HCT116 (cell line): Measurements from ENCODE around the gene PDXK. TPM values are rescaled to one million over a fixed set of nuclear protein-coding genes. Genes with fewer than 3 reads are reported as not detected.

Experiments used
- ATAC-seq: fragments of 200-7000 bp; cut with Tn5 transposase; 2 replicates; pipeline ENCODE4 v1.9.1; 2020; ENCODE audit warnings: mild to moderate bottlenecking, moderate library complexity
- BruUV-seq: library from RNA; stranded (reverse); fragments of 400-500 nt; replicated peaks from 2 replicates; lab custom pipeline; 2021; lab: Mats Ljungman, UMichigan
- CTCF ChIA-PET: fragments of 300-600 bp; sonication (Branson Sonifier 250); formaldehyde crosslinking; loops from one replicate; lab custom pipeline; 2021; ENCODE audit warnings: antibody characterized with exemption; lab: Charles Lee
- POLR2A ChIA-PET: fragments of 300-600, 350-600 bp; sonication (Branson Sonifier 250); formaldehyde crosslinking; loops from one replicate; lab custom pipeline; 2021; ENCODE audit warnings: antibody characterized with exemption; lab: Charles Lee
- RAD21 ChIA-PET, 2 experiments: fragments of 300-600 bp; sonication (Branson Sonifier 250); formaldehyde crosslinking; loops; one replicate each; lab custom pipeline; 2023; ENCODE audit warnings: low total read pairs in 2 of 2; ENCODE audit not compliant: uncharacterized antibody in 2 of 2, unreplicated experiment in 2 of 2, low non-redundant PET in 1 of 2; lab: Charles Lee
- DNase-seq: peaks from one replicate; pipeline ENCODE4 v3.0.0-alpha.2; 2010; ENCODE audit warnings: low read depth, low spot score
- H2AFZ ChIP-seq: fragments of 200-600 bp; shearing (Covaris generic), sonication (generic); 2 replicates; pipeline ENCODE4 v1.6.1; 2017; ENCODE audit warnings: low read depth, mixed run types, mixed read lengths, antibody characterized with exemption, low read length; ENCODE audit not compliant: poor library complexity, severe bottlenecking
- H3K27ac ChIP-seq: 2 replicates; pipeline ENCODE4 v1.5.1; 2012; ENCODE audit warnings: low read depth, low read length
- H3K27me3 ChIP-seq: fragments of 200-600 bp; sonication (generic); 2 replicates; pipeline ENCODE4 v1.6.1; 2016; ENCODE audit warnings: mixed run types, low read length, mixed read lengths; ENCODE audit not compliant: insufficient read depth
- H3K36me3 ChIP-seq, 2 experiments: fragments of 200-500 bp in 1 of 2; fragments of 200-600 bp in 1 of 2; sonication (Bioruptor generic) in 1 of 2; sonication (generic) in 1 of 2; 2 replicates each; pipeline versions ENCODE4 v1.5.1 to v1.6.1; 2014 to 2016; ENCODE audit warnings: low read length in 2 of 2, inconsistent platforms in 1 of 2, mixed read lengths in 1 of 2, mixed run types in 1 of 2; ENCODE audit not compliant: insufficient read depth in 2 of 2, control insufficient read depth in 1 of 2
- H3K4me1 ChIP-seq, 2 experiments: fragments of 200-600 bp in 1 of 2; sonication (generic) in 1 of 2; 2 replicates each; pipeline versions ENCODE4 v1.5.1 to v1.6.1; 2012 to 2017; ENCODE audit warnings: low read length in 2 of 2, inconsistent platforms in 1 of 2, mild to moderate bottlenecking in 1 of 2, mixed read lengths in 1 of 2, mixed run types in 1 of 2, moderate library complexity in 1 of 2; ENCODE audit not compliant: insufficient read depth in 2 of 2, control insufficient read depth in 1 of 2
- H3K4me2 ChIP-seq: fragments of 200-600 bp; sonication (generic); 2 replicates; pipeline ENCODE4 v1.6.1; 2017; ENCODE audit warnings: mixed run types, low read length, mixed read lengths
- H3K4me3 ChIP-seq, 2 experiments: fragments of 200-600 bp in 1 of 2; sonication (generic) in 1 of 2; replicated peaks in 1 of 2; 2 replicates each; pipeline ENCODE4 v1.5.1; 2011 to 2016; ENCODE audit warnings: low read length in 2 of 2, control low read depth in 1 of 2, low read depth in 1 of 2, mild to moderate bottlenecking in 1 of 2, mixed read lengths in 1 of 2, mixed run types in 1 of 2
- H3K79me2 ChIP-seq: fragments of 200-600 bp; sonication (generic); 2 replicates; pipeline ENCODE4 v1.6.1; 2017; ENCODE audit warnings: mild to moderate bottlenecking, mixed run types, low read length, moderate library complexity, mixed read lengths; ENCODE audit not compliant: insufficient read depth
- H3K9ac ChIP-seq: fragments of 200-600 bp; sonication (generic); 2 replicates; pipeline ENCODE4 v1.6.1; 2016; ENCODE audit warnings: low read length, mixed read lengths
- H3K9me2 ChIP-seq: fragments of 200-600 bp; sonication (generic), shearing (Covaris generic); 2 replicates; pipeline ENCODE4 v1.6.1; 2017; ENCODE audit warnings: mixed run types, mild to moderate bottlenecking, moderate library complexity; ENCODE audit not compliant: insufficient read depth
- H3K9me3 ChIP-seq, 2 experiments: fragments of 200-500 bp in 1 of 2; fragments of 200-600 bp in 1 of 2; sonication (Bioruptor generic) in 1 of 2; sonication (generic) in 1 of 2; 2 replicates each; pipeline ENCODE4 v1.6.1; 2014 to 2017; ENCODE audit warnings: low read length in 2 of 2, mixed read lengths in 2 of 2, inconsistent platforms in 1 of 2, low read depth in 1 of 2, mild to moderate bottlenecking in 1 of 2, mixed run types in 1 of 2, moderate library complexity in 1 of 2; ENCODE audit not compliant: control insufficient read depth in 1 of 2, insufficient read depth in 1 of 2
- H4K20me1 ChIP-seq: fragments of 200-600 bp; sonication (generic), shearing (Covaris generic); 2 replicates; pipeline ENCODE4 v1.6.1; 2017; ENCODE audit warnings: mixed run types, mild to moderate bottlenecking, moderate library complexity; ENCODE audit not compliant: insufficient read depth
- EZH2phosphoT487 ChIP-seq: fragments of 200-600 bp; IDR thresholded peaks from 2 replicates; pipeline ENCODE4 v1.6.1; 2018; ENCODE audit warnings: antibody characterized with exemption, borderline replicate concordance
- MAX ChIP-seq: IDR thresholded peaks from 2 replicates; pipeline ENCODE4 v1.6.1; 2012
- RAD21 ChIP-seq: IDR thresholded peaks from 2 replicates; pipeline ENCODE4 v1.6.1; 2012; ENCODE audit warnings: low read depth, mild to moderate bottlenecking
- ZNF274 ChIP-seq: fragments of 200-500 bp; sonication (Bioruptor generic); IDR thresholded peaks from 2 replicates; pipeline ENCODE4 v1.6.1; 2014; ENCODE audit warnings: mild to moderate bottlenecking, low read depth, low read length, inconsistent platforms
- intact Hi-C: fragments of 100-400 bp; cut with micrococcal nuclease; formaldehyde crosslinking; loops from 2 replicates; pipeline ENCODE4 v1.10.0; 2022
- total RNA-seq: library from RNA; stranded (reverse); gene quantifications from one replicate; pipeline ENCODE4 v1.2.1, GENCODE V29; 2021; ENCODE audit not compliant: unreplicated experiment

The PDXK gene
- total RNA-seq, 1 experiment from 2014 or later: 127 TPM

- POLR2A ChIA-PET: no interaction called here
- Histone ChIP-seq H3K27ac (no peak overlapping the region; the same call in 1 of the 2 replicates), H3K36me3 (no peaks in the 10 kb centered on the region; a peak in 1 of 4 replicates), H3K9me2 (no peaks in the 10 kb centered on the region), H3K4me3 (no peak overlapping the region), H3K4me1 (peaks cover 10 to 27% of the 10 kb centered on the region in 2 experiments), H4K20me1 (no peaks in the 10 kb centered on the region), H3K9me3 (no peaks in the 10 kb centered on the region), H2AFZ (no peak overlapping the region), H3K4me2 (peak overlapping the region; percentile 15; the same call in 1 of the 2 replicates), H3K79me2 (no peaks in the 10 kb centered on the region), H3K9ac (no peak overlapping the region), H3K27me3 (no peaks in the 10 kb centered on the region)
- TF ChIP-seq ZNF274: no peak
- no peak for TF ChIP-seq RAD21
- TF ChIP-seq EZH2phosphoT487: no peak
- no peak for TF ChIP-seq MAX
- intact Hi-C loops: no loop called here
- RAD21 ChIA-PET: interaction anchor here (1.0 to 1.1 kb wide), 3 partner anchors 53 to 164 kb away, joined by 3 read pairs; no protein-coding TSS in a partner anchor
- CTCF ChIA-PET: interaction anchor here (0.6 kb wide), 1 partner anchor 128 kb away, joined by 3 read pairs; no protein-coding TSS in a partner anchor
- ATAC-seq (no peak), DNase-seq (no peak)
- BruUV-seq: no TSS peak
Observed at GRCh38 chr21:43811262-43812105, 92.6 kb downstream of the PDXK start.

Other genes with a start within 250 kb of the PDXK start
- gene HSF2BP, start 59.6 kb upstream of the PDXK start, total RNA-seq: 0.59 TPM
- 55.9 TPM for gene RRP1B, start 59.6 kb upstream of the PDXK start, total RNA-seq
- 57.5 TPM for gene CSTB, start 57.2 kb downstream of the PDXK start, total RNA-seq
- gene RRP1, start 70.4 kb downstream of the PDXK start, total RNA-seq: 53.9 TPM
- 54.1 TPM for gene AGPAT3, start 146.1 kb downstream of the PDXK start, total RNA-seq